Measurements from ENCODE around the gene SERPINB13.

SERPINB13 gene

DNA sequence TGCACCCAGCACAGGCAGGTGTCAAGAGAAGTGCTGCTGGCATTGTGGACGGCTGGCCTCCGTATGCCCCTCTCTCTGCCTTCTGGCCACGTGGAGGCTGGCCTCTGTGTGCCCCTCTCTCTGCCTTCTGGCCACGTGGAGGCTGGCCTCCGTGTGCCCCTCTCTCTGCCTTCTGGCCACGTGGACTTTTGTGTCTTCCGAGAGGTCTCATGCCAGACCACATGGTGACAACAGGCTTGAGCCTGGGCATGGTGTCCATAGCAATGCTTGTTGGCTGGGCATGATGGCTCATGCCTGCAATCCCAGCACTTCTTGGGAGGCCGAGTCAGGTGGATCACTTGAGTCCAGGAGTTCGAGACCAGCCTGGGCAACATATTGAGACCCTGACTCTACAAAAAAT lies 19.3 kb upstream of the SERPINB13 start:
- no peak for DNase-seq (ENCODE audit: extremely low read depth, low read depth)

DNA sequence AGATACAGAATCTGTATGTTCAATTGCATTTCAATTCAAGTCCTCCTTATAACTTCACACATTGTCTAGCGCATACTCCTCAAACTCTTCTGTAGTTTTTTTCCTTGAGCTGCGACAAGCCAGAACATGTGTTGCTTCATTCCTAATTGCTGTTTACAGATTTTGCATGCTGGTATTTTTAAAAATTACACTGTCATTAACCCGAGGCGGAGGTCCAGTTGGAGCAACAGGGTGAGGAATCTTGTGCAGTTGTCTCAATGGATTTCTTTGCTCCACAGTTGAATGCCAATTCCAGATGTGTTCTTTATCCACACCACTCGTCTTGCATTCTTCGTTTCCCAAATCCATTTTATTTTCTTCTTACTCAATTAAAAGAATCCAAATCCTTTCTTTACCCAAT lies 16.4 kb upstream of the SERPINB13 start:
- DNase-seq (ENCODE audit: extremely low read depth, low read depth) = no peak
- TF ChIP-seq, protein P1, sequence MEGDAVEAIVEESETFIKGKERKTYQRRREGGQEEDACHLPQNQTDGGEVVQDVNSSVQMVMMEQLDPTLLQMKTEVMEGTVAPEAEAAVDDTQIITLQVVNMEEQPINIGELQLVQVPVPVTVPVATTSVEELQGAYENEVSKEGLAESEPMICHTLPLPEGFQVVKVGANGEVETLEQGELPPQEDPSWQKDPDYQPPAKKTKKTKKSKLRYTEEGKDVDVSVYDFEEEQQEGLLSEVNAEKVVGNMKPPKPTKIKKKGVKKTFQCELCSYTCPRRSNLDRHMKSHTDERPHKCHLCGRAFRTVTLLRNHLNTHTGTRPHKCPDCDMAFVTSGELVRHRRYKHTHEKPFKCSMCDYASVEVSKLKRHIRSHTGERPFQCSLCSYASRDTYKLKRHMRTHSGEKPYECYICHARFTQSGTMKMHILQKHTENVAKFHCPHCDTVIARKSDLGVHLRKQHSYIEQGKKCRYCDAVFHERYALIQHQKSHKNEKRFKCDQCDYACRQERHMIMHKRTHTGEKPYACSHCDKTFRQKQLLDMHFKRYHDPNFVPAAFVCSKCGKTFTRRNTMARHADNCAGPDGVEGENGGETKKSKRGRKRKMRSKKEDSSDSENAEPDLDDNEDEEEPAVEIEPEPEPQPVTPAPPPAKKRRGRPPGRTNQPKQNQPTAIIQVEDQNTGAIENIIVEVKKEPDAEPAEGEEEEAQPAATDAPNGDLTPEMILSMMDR (IDR thresholded peaks at IDR 0.05; ENCODE audit: low read depth, low read length) = no peak

More for the DNA sequence above, 19.3 kb upstream of the SERPINB13 start:
- TF ChIP-seq, protein P1 (IDR thresholded peaks at IDR 0.05; ENCODE audit: low read depth, low read length) = no peak

DNA sequence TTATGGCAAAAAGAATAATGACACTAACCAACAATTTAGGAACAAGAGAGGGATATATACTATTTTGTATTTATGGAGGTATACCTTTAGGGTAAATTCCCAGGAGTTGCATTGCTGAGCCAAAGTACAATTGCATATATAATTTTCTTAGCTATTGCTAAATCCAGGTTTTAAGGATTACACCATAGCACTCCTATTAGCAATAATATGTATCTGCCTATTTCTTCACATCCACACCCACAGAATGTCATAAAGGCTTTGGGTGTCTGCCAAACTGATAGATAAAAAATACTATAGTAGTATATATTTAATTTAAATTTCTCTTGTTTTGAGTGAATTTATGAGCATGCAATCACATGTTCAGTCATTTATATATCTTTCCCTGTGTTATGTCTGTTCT lies 11.5 kb upstream of the SERPINB13 start:
- DNase-seq (ENCODE audit: extremely low read depth, low read depth) = no peak
- TF ChIP-seq, protein P1 (IDR thresholded peaks at IDR 0.05; ENCODE audit: low read depth, low read length) = no peak

DNA sequence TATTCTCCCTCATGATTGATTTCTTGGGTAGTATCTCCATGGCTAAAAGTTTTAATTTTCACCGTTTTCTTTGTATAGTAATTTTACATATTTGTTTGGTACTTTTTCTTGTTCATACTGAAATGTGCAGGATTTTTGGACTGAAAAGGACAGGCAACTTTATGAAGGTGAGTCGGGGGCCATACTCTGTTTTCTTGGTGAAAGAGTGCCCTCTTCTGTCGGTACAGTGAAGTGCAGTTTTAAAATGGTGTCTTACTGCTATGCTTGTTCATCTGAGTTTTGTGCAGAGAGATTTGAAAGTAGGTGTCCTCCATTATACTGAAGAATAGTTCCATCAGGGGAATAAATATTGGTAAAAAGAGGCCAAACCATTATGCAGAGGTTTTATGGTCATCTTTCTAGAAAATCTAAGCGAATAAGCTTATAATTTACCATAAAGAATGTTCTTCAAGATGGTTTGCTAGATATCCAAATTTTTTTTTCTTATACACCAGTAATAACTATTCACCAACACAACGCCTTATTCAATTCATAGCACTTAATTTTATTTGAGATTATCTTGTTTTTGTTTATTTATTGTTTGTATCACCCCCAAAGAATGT lies 8.7 kb upstream of the SERPINB13 start:
- TF ChIP-seq, protein P1 (IDR thresholded peaks at IDR 0.05; ENCODE audit: low read depth, low read length) = peak; percentile 75
- no peak for DNase-seq (ENCODE audit: extremely low read depth, low read depth)

DNA sequence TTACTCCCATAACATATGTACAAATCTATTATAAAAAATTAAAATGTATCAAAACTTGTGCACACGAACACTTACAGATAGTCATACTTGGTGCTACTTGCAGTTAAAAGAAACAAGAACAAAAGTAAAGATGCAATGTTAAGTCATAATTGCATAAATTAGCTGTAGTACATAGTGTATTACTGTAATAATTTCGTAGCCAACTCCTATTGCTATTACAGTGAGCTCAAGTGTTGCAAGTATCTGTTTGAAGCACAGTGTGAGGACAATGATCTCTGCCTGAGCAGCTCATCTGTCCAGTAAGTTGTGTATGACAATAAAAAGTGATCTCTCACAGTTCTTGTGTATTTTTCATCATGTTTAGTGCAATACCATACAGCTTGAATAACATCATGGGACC lies 7.5 kb upstream of the SERPINB13 start:
- DNase-seq (ENCODE audit: extremely low read depth, low read depth) = no peak
- TF ChIP-seq, protein P1 (IDR thresholded peaks at IDR 0.05; ENCODE audit: low read depth, low read length) = no peak

DNA sequence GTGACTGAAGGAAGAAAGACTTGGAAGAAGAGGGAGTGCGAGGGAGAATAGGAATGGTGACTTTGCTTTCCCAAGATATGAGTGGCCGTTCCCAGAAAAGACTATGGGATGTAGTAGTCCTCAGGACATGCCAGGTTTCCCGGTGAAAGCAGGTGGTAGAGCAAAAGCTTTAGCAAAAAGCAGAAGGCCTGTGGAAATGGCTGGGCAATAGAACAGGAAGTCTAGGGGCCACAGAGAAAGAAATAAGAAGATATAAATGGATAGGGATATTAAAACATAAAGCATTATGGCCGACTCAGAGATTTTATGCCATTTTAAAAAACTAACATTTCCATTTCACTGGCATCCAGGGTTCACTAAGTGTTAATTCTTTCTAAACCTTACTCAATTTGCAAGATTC lies 1.2 kb upstream of the SERPINB13 start:
- no peak for DNase-seq (ENCODE audit: extremely low read depth, low read depth)
- TF ChIP-seq, protein P1 (IDR thresholded peaks at IDR 0.05; ENCODE audit: low read depth, low read length) = no peak

DNA sequence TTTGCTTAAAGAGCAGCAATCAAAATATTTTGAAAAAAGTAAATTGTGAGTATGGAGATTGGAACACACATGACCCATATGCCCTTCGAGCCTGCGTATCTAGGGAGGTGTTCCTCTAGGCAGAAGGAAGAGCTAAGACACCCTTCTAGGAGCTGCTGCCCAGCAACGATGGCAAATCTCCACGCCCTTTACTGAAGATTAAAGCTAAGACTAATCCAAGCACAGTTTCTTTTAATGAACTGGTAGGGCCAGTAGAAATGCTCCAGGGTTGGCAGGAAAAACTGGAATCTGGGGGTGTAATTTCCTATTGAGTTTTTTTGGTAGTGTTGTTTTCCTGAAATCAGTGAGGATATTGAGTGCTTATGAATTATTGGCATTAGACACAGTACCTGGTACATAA lies 712 bp upstream of the SERPINB13 start:
- TF ChIP-seq, protein P1 (IDR thresholded peaks at IDR 0.05; ENCODE audit: low read depth, low read length) = no peak
- no peak for DNase-seq (ENCODE audit: extremely low read depth, low read depth)
